Upper lobe of left lung (tissue), 4 donors: ENCODE data around the gene OGFOD1.

ENCODE experiments used
- POLR2A ChIP-seq, 4 donors: fragments of 450-650 bp; IDR thresholded peaks; one replicate each; pipeline ENCODE4 v1.5.1; 2016 to 2017; ENCODE audit warnings: antibody characterized with exemption in 4 of 4, mild to moderate bottlenecking in 2 of 4
- TF ChIP-seq, protein P1 (sequence below), 6 experiments: fragments of 450-650 bp in 4 of 6; fragments of 200-600 bp in 2 of 6; sonication (generic) in 2 of 6; IDR thresholded peaks; one replicate each; pipeline ENCODE4 v1.5.1; 2016 to 2019; ENCODE audit warnings: antibody characterized with exemption in 6 of 6

DNA sequence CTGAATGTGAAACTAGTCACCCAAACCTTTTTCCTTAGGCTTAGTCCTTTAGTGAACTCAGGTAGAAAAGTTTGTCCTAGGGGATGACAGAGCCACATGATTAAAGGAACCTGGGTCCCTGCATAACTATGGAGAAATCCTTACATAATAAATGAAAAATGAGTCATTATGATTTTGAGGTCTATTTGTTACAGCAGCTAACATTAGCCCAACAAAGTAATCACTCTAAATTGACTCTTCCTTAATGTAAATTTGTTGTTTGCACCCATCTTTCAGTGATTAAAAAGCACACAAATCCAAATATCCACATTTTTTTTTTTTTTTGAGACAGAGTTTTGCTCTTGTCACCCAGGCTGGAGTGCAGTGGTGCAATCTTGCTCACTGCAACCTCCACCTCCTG is 32.0 kb downstream of the OGFOD1 start:
- TF ChIP-seq POLR2A (IDR thresholded peaks at IDR 0.05) = no peak
- TF ChIP-seq, protein P1, sequence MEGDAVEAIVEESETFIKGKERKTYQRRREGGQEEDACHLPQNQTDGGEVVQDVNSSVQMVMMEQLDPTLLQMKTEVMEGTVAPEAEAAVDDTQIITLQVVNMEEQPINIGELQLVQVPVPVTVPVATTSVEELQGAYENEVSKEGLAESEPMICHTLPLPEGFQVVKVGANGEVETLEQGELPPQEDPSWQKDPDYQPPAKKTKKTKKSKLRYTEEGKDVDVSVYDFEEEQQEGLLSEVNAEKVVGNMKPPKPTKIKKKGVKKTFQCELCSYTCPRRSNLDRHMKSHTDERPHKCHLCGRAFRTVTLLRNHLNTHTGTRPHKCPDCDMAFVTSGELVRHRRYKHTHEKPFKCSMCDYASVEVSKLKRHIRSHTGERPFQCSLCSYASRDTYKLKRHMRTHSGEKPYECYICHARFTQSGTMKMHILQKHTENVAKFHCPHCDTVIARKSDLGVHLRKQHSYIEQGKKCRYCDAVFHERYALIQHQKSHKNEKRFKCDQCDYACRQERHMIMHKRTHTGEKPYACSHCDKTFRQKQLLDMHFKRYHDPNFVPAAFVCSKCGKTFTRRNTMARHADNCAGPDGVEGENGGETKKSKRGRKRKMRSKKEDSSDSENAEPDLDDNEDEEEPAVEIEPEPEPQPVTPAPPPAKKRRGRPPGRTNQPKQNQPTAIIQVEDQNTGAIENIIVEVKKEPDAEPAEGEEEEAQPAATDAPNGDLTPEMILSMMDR (IDR thresholded peaks at IDR 0.05) = no peak
